ENCODE results near the gene MEGF6. TPM values are rescaled to one million over a fixed set of nuclear protein-coding genes. Genes with fewer than 3 reads are reported as not detected.

Gene MEGF6
- total and polyA plus RNA-seq, 8 donors, result 40.6 to 108 (median 51.5) TPM

DNA sequence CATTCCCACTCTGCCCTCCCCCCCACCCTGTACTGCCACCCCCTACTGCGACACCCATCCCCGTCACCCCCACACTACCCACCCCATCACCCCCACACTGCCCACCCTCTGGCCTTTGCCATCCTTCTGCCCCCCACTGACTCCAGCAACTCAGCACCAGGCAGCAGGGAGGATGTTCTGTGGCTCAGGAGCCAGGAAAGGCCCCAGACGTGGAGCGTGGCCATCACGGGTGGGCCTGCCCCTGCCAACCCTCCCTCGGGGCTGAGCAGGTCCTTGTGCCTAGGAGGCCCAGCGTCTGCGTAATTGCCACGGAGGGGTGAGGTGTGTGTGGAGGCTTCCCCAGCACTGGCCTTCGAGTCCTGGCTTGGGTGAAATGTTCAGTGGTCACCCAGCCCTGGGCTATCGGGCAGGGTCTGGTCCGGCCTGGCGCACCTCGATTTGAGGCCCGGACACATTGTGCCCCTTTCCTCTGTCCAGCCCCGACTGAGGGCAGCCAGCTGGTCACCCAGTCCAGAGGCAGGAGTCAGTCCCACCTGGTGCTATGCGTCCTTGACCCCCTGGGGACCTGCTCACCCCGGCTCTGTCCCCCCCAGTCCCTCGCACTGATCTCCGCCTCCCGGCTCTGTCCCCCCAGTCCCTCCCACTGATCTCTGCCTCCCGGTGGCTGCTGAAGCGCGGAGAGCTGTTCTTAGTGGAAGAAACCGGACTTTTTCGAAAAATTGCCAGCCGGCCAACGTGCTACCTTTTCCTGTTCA lies 133.9 kb downstream of the MEGF6 start:
- Histone ChIP-seq H3K4me3 (no peak overlapping the region), H3K27me3 (peaks cover 0 to 16% of the 10 kb centered on the region in 2 donors), H3K9me3 (no peaks in the 10 kb centered on the region), H3K4me1 (no peaks in the 10 kb centered on the region), H3K36me3 (no peaks in the 10 kb centered on the region), H3K27ac (no peak overlapping the region)
- DNase-seq (no peak), ATAC-seq (no peak)
- intact Hi-C loops (cut with DNase I), result no loop called here
- TF ChIP-seq, protein P1, sequence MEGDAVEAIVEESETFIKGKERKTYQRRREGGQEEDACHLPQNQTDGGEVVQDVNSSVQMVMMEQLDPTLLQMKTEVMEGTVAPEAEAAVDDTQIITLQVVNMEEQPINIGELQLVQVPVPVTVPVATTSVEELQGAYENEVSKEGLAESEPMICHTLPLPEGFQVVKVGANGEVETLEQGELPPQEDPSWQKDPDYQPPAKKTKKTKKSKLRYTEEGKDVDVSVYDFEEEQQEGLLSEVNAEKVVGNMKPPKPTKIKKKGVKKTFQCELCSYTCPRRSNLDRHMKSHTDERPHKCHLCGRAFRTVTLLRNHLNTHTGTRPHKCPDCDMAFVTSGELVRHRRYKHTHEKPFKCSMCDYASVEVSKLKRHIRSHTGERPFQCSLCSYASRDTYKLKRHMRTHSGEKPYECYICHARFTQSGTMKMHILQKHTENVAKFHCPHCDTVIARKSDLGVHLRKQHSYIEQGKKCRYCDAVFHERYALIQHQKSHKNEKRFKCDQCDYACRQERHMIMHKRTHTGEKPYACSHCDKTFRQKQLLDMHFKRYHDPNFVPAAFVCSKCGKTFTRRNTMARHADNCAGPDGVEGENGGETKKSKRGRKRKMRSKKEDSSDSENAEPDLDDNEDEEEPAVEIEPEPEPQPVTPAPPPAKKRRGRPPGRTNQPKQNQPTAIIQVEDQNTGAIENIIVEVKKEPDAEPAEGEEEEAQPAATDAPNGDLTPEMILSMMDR (IDR thresholded peaks at IDR 0.05), result no peak

DNA sequence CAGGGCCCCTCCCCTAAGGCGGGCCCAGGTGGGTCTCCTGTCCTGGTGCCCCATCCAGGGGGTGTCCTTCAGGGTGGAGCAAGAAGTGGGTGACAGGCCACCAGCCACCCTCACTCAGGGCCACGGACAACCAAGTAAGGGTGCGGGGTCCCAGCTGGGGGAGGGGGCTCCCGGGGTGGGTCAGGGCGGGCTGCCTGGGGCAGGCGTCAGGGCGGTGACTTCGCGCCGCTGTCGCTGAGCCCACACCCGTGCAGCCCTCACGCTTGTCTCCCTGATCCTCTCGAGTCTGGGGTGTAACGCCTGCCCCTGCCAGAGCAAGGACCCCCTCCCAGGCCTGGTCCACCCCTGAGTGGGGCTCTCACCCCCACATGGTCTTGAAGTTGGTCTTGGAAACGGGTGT lies 134.6 kb downstream of the MEGF6 start:
- Histone ChIP-seq H3K4me1 (no peaks in the 10 kb centered on the region), H3K9me3 (no peaks in the 10 kb centered on the region), H3K27ac (no peak overlapping the region), H3K36me3 (no peaks in the 10 kb centered on the region), H3K27me3 (peaks cover 0 to 9% of the 10 kb centered on the region in 2 donors), H3K4me3 (no peak overlapping the region)
- intact Hi-C loops (cut with DNase I), result no loop called here
- TF ChIP-seq, protein P1 (IDR thresholded peaks at IDR 0.05), result no peak
- DNase-seq (no peak), ATAC-seq (no peak)

DNA sequence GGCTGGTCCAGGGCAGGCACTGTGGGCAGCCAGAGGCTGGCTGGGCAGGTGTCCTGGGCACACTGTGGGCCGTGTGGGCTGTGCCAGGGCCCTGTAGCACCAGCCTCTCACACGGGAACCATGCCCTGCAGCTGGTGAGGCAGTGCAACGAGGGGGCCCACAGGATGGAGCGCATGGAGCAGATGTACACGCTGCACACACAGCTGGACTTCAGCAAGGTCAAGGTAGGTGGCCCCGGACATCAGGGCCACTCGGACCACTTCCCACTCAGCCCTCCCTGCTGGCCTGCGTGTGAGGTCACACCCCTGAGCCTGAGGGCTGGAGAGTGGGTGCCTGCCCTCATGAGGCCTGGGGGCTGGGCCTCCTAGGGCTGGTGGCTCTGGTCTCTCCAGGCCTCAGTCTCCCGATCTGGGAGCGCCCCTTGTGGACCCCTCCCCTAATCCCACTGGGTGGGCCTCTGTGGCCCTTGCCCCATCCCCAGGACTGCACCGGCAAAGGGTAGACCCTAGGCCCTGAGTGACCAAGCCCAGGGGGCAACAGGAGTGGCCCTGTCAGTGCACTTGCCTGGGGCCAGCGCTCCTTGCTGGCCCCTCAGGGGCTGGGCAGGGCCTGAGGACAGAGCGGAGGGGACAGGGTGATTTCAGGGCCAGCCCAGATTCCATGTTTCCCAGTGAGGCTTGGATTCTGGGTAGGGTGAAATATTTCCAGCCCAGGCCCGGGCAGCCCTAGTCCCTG lies 135.3 kb downstream of the MEGF6 start:
- Histone ChIP-seq H3K27me3 (peaks cover 0 to 5% of the 10 kb centered on the region in 2 donors), H3K4me1 (peaks cover 0 to 4% of the 10 kb centered on the region in 2 donors), H3K27ac (no peak overlapping the region), H3K9me3 (no peaks in the 10 kb centered on the region), H3K36me3 (no peaks in the 10 kb centered on the region), H3K4me3 (no peak overlapping the region)
- ATAC-seq, result no peak
- intact Hi-C loops (cut with DNase I), result no loop called here
- no peak for DNase-seq
- TF ChIP-seq, protein P1 (IDR thresholded peaks at IDR 0.05), result no peak

DNA sequence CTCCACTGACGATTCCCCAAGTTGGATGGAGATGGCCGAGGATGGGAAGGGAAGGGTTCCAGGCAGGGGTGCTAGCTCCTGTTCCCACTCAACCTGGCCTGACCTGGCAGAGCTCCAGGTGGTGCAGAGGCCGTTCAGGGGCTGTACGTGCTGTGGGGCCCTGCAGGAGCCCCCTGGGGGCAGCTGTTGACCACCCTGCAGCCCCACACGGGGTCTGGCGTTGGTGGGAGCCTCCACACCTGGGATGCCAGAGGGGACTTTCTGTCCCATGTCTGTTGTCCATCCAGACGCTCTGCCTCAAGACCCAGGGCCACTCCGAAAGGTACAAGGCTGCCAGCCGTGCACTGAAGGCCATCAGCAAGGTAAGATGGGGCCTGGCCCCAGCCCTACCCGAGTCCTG lies 136.9 kb downstream of the MEGF6 start:
- H3K9me3 ChIP-seq, result no peaks in the 10 kb centered on the region
- H3K27me3 ChIP-seq, result peaks cover 0 to 5% of the 10 kb centered on the region in 2 donors
- TF ChIP-seq, protein P1 (IDR thresholded peaks at IDR 0.05), result no peak
- H3K36me3 ChIP-seq, result no peaks in the 10 kb centered on the region
- no peak overlapping the region for H3K4me3 ChIP-seq
- intact Hi-C loops (cut with DNase I), result no loop called here
- DNase-seq (peak in 1 of 4 donors; percentile 50), ATAC-seq (no peak)
- H3K4me1 ChIP-seq, result peaks cover 0 to 4% of the 10 kb centered on the region in 2 donors
- H3K27ac ChIP-seq, result no peak overlapping the region

DNA sequence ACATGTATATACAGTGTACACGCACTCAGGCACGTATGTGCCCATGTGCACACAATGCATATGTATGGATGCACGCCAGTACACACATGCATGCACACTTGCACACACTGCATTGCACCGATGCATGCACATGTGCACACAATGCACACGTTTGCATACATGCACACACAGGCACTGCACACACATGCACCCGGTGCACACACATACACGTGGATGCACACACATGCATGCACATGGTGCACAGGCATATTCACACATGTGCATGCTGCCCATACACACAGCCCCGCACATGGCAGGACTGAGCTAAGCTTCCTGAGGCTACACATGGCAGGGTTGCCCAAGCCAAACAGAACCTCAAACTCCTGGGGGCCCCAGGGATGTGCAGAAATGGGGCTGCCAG lies 137.3 kb downstream of the MEGF6 start:
- H3K27me3 ChIP-seq, result peaks cover 0 to 5% of the 10 kb centered on the region in 2 donors
- H3K36me3 ChIP-seq, result no peaks in the 10 kb centered on the region
- peaks cover 0 to 4% of the 10 kb centered on the region in 2 donors for H3K4me1 ChIP-seq
- DNase-seq (peak in 1 of 4 donors; percentile 25), ATAC-seq (no peak)
- H3K4me3 ChIP-seq, result no peak overlapping the region
- no peaks in the 10 kb centered on the region for H3K9me3 ChIP-seq
- H3K27ac ChIP-seq, result no peak overlapping the region
- TF ChIP-seq, protein P1 (IDR thresholded peaks at IDR 0.05), result no peak
- intact Hi-C loops (cut with DNase I), result no loop called here

All from left lung (tissue), 10 donors.